IMR-90 (cell line): ENCODE measurements around the gene GTF2A1. TPM values are rescaled to one million over a fixed set of nuclear protein-coding genes. Genes with fewer than 3 reads are reported as not detected.

Experiments used
- ATAC-seq: fragments of 200-7000 bp; cut with Tn5 transposase; 2 replicates; pipeline ENCODE4 v1.9.1; 2020; ENCODE audit warnings: low read depth, mild to moderate bottlenecking, moderate library complexity
- BruUV-seq: library from RNA; stranded (reverse); fragments of 400-500 nt; replicated peaks from 2 replicates; lab custom pipeline; 2021; lab: Mats Ljungman, UMichigan
- CTCF ChIA-PET: fragments of 300-600 bp; formaldehyde crosslinking; extraction: SDS; loops from one replicate; lab custom pipeline; 2021; ENCODE audit warnings: antibody characterized with exemption; lab: Yijun Ruan, JAX
- POLR2A ChIA-PET: fragments of 300-600 bp; sonication (Branson Sonifier 250); formaldehyde crosslinking; loops from one replicate; lab custom pipeline; 2022; ENCODE audit warnings: antibody characterized with exemption; ENCODE audit not compliant: unreplicated experiment; lab: Charles Lee
- DNase-seq: peaks from one replicate; pipeline ENCODE4 v3.0.0; 2013
- H2AFZ ChIP-seq: replicated peaks from 2 replicates; pipeline ENCODE3; 2013; ENCODE audit warnings: low read length, mild to moderate bottlenecking; ENCODE audit not compliant: poor library complexity
- H2AK5ac ChIP-seq: 2 replicates; pipeline ENCODE4 v1.6.1; 2013; ENCODE audit warnings: low read depth, low read length, inconsistent platforms
- H2AK9ac ChIP-seq: replicated peaks from 2 replicates; pipeline ENCODE3; 2013; ENCODE audit warnings: mild to moderate bottlenecking, low read depth, low read length, moderate library complexity; ENCODE audit not compliant: poor library complexity
- H2BK120ac ChIP-seq: 2 replicates; pipeline ENCODE4 v1.6.1; 2013; ENCODE audit warnings: low read depth, low read length, inconsistent platforms
- H2BK15ac ChIP-seq: 3 replicates; pipeline ENCODE4 v1.6.1; 2013; ENCODE audit warnings: low read depth, low read length, inconsistent platforms
- H2BK20ac ChIP-seq: 2 replicates; pipeline ENCODE4 v1.6.1; 2013; ENCODE audit warnings: low read depth, mild to moderate bottlenecking, inconsistent platforms, low read length, moderate library complexity
- H2BK5ac ChIP-seq: 2 replicates; pipeline ENCODE4 v1.6.1; 2013; ENCODE audit warnings: mild to moderate bottlenecking, low read depth, low read length, inconsistent platforms; ENCODE audit not compliant: poor library complexity, severe bottlenecking
- H3K14ac ChIP-seq: replicated peaks from 2 replicates; pipeline ENCODE4 v1.6.1; 2013; ENCODE audit warnings: low read depth, low read length, inconsistent platforms
- H3K18ac ChIP-seq: 2 replicates; pipeline ENCODE4 v1.6.1; 2013; ENCODE audit warnings: low read depth, low read length, control low read depth
- H3K23ac ChIP-seq: 2 replicates; pipeline ENCODE4 v1.6.1; 2013; ENCODE audit warnings: low read depth, low read length, inconsistent platforms
- H3K27ac ChIP-seq: 2 replicates; pipeline ENCODE4 v1.5.1; 2013; ENCODE audit warnings: mild to moderate bottlenecking, control low read depth, low read length; ENCODE audit not compliant: insufficient read depth
- H3K27me3 ChIP-seq: 2 replicates; pipeline ENCODE4 v1.6.1; 2013; ENCODE audit warnings: low read length; ENCODE audit not compliant: control insufficient read depth, insufficient read depth
- H3K36me3 ChIP-seq: 2 replicates; pipeline ENCODE4 v1.6.1; 2013; ENCODE audit warnings: low read length, mixed read lengths; ENCODE audit not compliant: control insufficient read depth, insufficient read depth
- H3K4ac ChIP-seq: 2 replicates; pipeline ENCODE4 v1.6.1; 2013; ENCODE audit warnings: low read depth, low read length, inconsistent platforms
- H3K4me1 ChIP-seq: 2 replicates; pipeline ENCODE4 v1.6.1; 2013; ENCODE audit warnings: low read length, mixed read lengths; ENCODE audit not compliant: control insufficient read depth, insufficient read depth
- H3K4me2 ChIP-seq: 2 replicates; pipeline ENCODE4 v1.6.1; 2013; ENCODE audit warnings: low read depth, mild to moderate bottlenecking, control low read depth, low read length, moderate library complexity
- H3K4me3 ChIP-seq: 2 replicates; pipeline ENCODE4 v1.5.1; 2013; ENCODE audit warnings: low read depth, mild to moderate bottlenecking, control low read depth, low read length, moderate library complexity; ENCODE audit not compliant: insufficient read depth
- H3K56ac ChIP-seq: 2 replicates; pipeline ENCODE4 v1.6.1; 2013; ENCODE audit warnings: low read length, inconsistent platforms; ENCODE audit not compliant: insufficient read depth; ENCODE audit errors: extremely low read depth
- H3K79me1 ChIP-seq, 2 experiments: 2 replicates each; pipeline ENCODE4 v1.6.1; 2013; ENCODE audit warnings: low read length in 2 of 2, inconsistent platforms in 1 of 2, low read depth in 1 of 2
- H3K9ac ChIP-seq: 2 replicates; pipeline ENCODE4 v1.6.1; 2013; ENCODE audit warnings: low read depth, low read length, control low read depth
- H3K9me1 ChIP-seq: 2 replicates; pipeline ENCODE4 v1.6.1; 2013; ENCODE audit warnings: low read length, inconsistent platforms; ENCODE audit not compliant: insufficient read depth
- H3K9me3 ChIP-seq: 2 replicates; pipeline ENCODE4 v1.6.1; 2013; ENCODE audit warnings: low read length; ENCODE audit not compliant: control insufficient read depth, insufficient read depth
- H4K20me1 ChIP-seq: 2 replicates; pipeline ENCODE4 v1.6.1; 2013; ENCODE audit warnings: low read length, inconsistent platforms; ENCODE audit not compliant: insufficient read depth
- H4K5ac ChIP-seq: 2 replicates; pipeline ENCODE4 v1.6.1; 2013; ENCODE audit warnings: mild to moderate bottlenecking, low read depth, low read length, control low read depth
- H4K8ac ChIP-seq, 2 experiments: 2 replicates each; pipeline ENCODE4 v1.6.1; 2013; ENCODE audit warnings: low read depth in 2 of 2, low read length in 2 of 2, control low read depth in 1 of 2, inconsistent platforms in 1 of 2
- H4K91ac ChIP-seq: 2 replicates; pipeline ENCODE4 v1.6.1; 2013; ENCODE audit warnings: low read depth, low read length, inconsistent platforms; ENCODE audit not compliant: insufficient read depth
- MXI1 ChIP-seq: IDR thresholded peaks from 2 replicates; pipeline ENCODE4 v1.6.1; 2012; ENCODE audit warnings: low read depth, mild to moderate bottlenecking, low read length, moderate library complexity, borderline replicate concordance
- SMC3 ChIP-seq: fragments of 150-350 bp; IDR thresholded peaks from 2 replicates; pipeline ENCODE4 v1.6.1; 2016; ENCODE audit warnings: low read depth, mild to moderate bottlenecking, antibody characterized with exemption, low read length, moderate library complexity
- WGBS, 2 experiments: methylation state at CpG; one replicate each; pipeline versions ENCODE4 v1.1.5 to v1.1.7; 2013; ENCODE audit warnings: missing lambda C conversion rate in 2 of 2; ENCODE audit not compliant: insufficient read length in 1 of 2; ENCODE audit errors: extremely low coverage in 2 of 2; 5-methylcytosine and 5-hydroxymethylcytosine counted together
- dilution Hi-C: fragments of 300-500 bp; cut with HindIII; formaldehyde crosslinking; loops from one replicate; pipeline ENCODE4 v1.14.3; 2018; ENCODE audit warnings: low sequenced_read_pairs; ENCODE audit not compliant: unreplicated experiment
- in situ Hi-C: fragments of 300-500 bp; cut with MboI; formaldehyde crosslinking; loops from 3 replicates; pipeline ENCODE4 v1.14.3; 2019; ENCODE audit warnings: low sequenced_read_pairs, inconsistent platforms, mixed read lengths
- intact Hi-C: fragments of 100-400 bp; cut with micrococcal nuclease; formaldehyde crosslinking; loops from 2 replicates; pipeline ENCODE4 v1.10.0; 2022
- polyA plus RNA-seq, 3 experiments: library from polyadenylated mRNA; depleted of rRNA; stranded (reverse); fragments of >200 nt; gene quantifications; 2 replicates each; pipeline ENCODE4 v1.2.3, GENCODE V29; 2012; ENCODE audit warnings: low replicate concordance in 1 of 3
- total RNA-seq: library from RNA; depleted of rRNA; stranded (reverse); fragments of >200 nt; gene quantifications from 2 replicates; pipeline ENCODE4 v1.2.3, GENCODE V29; 2012

GTF2A1 gene
- total and polyA plus RNA-seq, 2 of the 4 experiments (the other 2 are of a cell fraction), result 16.0 to 60.4 TPM

- H3K4ac ChIP-seq, result peak overlapping the region; percentile 54; the same call in 1 of the 2 replicates
- no peak overlapping the region; the same call in 1 of the 2 replicates for H3K27ac ChIP-seq
- H3K36me3 ChIP-seq, result no peaks in the 10 kb centered on the region
- 0 out of 2 replicates have a peak overlapping the region, but pooled peaks have one; percentile 15 for H3K23ac ChIP-seq
- H3K18ac ChIP-seq, result peak overlapping the region; percentile 77; the same call in 1 of the 2 replicates
- WGBS, 2 experiments, result no CpG with 5 or more reads among the region's 3 CpGs
- no peak overlapping the region for H4K8ac ChIP-seq
- no TSS peak for BruUV-seq
- H3K9ac ChIP-seq, result no peak overlapping the region
- CTCF ChIA-PET, result interaction anchor here (0.6 to 1.9 kb wide), 3 partner anchors 9 to 186 kb away, joined by 3 to 8 read pairs (median 4); no protein-coding TSS in a partner anchor
- no peak overlapping the region for H2AK9ac ChIP-seq
- peaks cover 9% of the 10 kb centered on the region; the same call in 1 of the 2 replicates for H3K4me1 ChIP-seq
- no peak overlapping the region for H4K5ac ChIP-seq
- dilution Hi-C loops (no loop called here), in situ Hi-C loops (no loop called here), intact Hi-C loops (loop anchor here (5.0 kb wide), 1 partner anchor 44 kb away; no protein-coding TSS in a partner anchor)
- no peaks in the 10 kb centered on the region for H3K27me3 ChIP-seq
- no peak overlapping the region for H2BK20ac ChIP-seq
- H2BK120ac ChIP-seq, result no peak overlapping the region
- no peak overlapping the region for H4K91ac ChIP-seq
- POLR2A ChIA-PET, result interaction anchor here (0.8 kb wide), 1 partner anchor 48 kb away, joined by 12 read pairs; the partner anchor contains the start of gene GTF2A1
- H3K9me3 ChIP-seq, result no peaks in the 10 kb centered on the region
- ATAC-seq (no peak), DNase-seq (peak; percentile 22)
- no peaks in the 10 kb centered on the region for H4K20me1 ChIP-seq
- H3K14ac ChIP-seq, result no peak overlapping the region
- peaks cover 0 to 6% of the 10 kb centered on the region in 2 experiments; a peak in 1 of 4 replicates for H3K79me1 ChIP-seq
- peaks cover 4% of the 10 kb centered on the region; the same call in 1 of the 2 replicates for H3K9me1 ChIP-seq
- H3K56ac ChIP-seq, result no peak overlapping the region
- H2AFZ ChIP-seq, result peak overlapping the region; percentile 3
- no peak overlapping the region for H3K4me3 ChIP-seq
- TF ChIP-seq MXI1 (no peak), SMC3 (no peak)
- H2BK5ac ChIP-seq, result peak overlapping the region; percentile 47
- H3K4me2 ChIP-seq, result peak overlapping the region; percentile 64
- no peak overlapping the region for H2BK15ac ChIP-seq
- H2AK5ac ChIP-seq, result peak overlapping the region; percentile 64; the same call in 1 of the 2 replicates
Measured at GRCh38 chr14:81172881-81173280, 47.9 kb downstream of the GTF2A1 start.
